NCI-H1436 treated with DMSO at 0.1 percent for 48 hours (cell line): ENCODE measurements around the gene CCNQ.

ENCODE experiments used
- DNase-seq: peaks from one replicate; lab custom pipeline; 2025; lab: John Stamatoyannopoulos, UW

Gene CCNQ

DNA sequence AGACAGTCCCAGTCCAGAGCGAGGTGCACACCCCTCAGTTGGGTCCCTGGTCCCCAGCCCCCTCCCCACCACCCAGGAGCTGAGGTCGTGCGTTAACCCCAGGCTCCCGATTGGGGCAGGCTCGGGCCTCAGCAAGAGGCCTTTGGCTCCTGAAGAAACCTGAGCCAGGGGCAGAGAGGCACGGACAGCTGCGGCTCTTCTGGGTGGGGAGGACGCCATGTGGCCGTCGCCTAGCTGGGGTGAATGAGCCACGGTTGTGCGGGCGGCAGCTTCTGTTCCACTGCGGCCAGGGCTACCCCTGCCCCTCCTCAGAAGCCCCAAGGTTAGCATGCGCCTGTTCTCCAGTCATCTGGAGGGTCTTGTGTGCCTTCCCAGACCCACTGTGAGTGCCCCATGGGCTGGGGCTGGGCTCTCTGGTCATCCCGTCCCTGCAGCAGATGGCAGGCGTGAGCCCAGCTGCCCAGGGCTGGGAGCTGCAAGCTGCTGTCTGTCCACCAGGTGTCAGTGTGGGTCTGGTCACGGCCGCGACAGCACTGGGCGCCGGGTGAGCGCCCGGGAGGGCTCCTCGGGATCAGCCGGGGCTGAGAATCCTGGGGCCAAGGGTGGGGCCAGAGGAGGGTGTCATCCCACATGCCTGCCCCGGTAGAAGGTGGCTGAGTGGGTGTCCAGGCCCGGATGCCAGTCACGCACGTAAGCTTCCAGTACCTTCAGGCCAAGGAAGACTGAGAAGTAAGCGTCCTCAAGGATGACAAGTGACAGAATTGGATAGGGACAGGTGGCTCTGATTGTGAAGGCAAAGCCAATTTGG, 59.6 kb downstream of the CCNQ start:
- no peak for DNase-seq

DNA sequence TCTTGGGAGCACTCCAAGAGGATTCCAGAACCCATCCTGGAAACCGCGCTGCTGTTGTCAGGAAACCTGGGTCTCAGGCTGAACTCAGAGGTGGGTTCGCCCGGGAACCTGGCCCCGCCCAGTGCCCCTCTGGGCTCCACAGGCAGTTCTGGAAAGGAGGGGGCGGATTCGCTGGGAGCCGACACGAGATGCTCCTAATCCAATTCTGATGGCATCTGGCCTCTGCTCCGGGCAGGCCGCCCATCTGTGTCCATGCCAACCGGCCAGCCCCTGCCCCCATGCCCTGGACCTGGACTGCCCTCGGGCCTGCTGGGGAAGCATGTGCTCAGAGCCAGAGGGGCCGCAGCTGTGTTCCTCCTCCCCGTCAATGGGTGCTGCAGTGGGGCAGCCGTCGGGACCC, 60.5 kb downstream of the CCNQ start:
- DNase-seq = no peak
